NCI-H1436 (cell line): ENCODE measurements around the gene SYCN.

Experiments used
- DNase-seq: peaks from one replicate; lab custom pipeline; 2025; lab: John Stamatoyannopoulos, UW

SYCN gene

DNA sequence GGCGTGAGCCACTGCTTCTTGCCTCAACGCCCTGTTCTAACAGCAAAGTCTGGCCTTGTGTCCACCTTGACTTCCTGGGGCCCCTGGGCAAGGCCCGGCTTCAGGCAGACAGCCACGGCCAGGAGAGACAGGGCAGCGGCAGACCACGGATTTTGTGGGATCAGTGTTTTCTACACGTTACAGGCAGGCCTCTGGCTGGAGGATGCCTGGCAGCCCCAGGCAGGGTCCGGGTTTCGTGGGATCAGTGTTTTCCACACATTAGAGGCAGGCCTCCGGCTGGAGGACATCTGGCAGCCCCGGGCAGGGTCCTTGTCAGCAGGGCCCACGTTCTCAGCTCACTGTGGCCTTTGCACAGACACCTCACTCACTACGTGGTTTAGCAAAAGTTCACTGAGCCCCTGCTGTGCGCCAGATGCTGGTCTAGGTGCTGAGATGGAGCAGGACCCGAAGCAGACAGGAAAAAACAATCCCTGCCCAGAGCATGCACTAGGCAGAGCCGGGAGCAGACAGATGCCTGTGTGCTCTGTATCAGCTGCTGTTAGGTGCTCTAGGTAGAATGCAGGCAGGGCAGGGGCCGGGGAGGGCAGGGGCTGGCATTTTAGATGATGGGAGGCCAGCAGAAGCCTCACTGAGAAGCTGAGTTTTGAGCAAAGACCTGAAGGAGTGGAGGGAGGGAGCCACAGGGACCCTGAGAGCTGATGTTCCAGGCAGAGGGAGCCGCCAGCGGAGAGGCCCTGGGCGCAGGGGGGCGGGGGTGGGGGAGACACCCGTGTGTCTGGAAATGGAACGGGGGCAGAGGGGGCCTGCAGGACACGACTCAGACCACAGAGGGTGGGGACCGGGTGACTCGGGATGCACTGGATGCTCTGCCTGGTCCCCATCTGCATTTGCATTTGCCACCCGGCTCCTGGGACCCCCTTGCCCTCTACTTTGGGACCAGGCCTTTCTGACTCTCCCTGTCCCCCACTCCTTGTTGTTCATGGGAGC, 32.3 kb downstream of the SYCN start:
- no peak for DNase-seq

DNA sequence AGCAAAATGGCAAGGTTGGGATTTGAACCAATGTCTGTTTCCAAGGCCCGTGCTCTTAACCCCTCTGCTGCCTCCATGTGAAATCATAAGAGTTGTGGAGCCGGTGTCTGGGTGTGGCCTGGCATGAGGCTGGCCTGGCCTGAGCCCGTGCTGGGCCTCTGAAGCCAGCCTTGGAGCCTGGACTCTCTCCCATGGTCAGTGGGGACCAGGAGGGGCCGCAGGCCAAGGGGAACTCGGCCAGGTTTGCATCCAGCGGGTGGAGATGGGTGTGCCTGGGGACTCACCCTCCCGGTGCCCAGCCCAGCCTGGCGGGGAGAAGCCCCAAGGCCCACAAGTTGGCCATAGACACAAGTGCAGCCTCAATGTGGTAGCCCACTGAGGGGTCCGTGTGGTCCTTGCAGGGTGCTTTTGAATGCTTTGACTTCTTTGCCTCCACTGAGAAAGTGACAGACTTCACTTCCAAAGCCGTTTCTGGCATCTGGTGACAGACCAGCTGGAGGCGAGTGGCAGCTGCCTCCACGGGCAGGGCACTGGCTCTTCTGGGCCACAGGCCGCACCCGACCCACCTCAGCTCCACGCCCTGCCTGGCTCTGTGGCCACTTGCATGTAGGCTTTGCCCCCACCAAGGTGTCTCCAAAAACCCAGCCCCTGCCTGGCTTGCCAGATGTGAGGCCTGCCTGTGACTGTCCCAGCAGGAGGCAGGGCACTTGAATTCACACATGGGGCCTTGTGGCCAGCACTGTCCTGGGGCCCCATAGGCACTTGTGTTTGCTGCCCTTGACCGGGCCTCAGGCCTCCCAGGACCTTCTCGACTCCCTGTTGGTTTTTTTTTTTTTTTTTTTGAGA, 33.5 kb downstream of the SYCN start:
- no peak for DNase-seq

DNA sequence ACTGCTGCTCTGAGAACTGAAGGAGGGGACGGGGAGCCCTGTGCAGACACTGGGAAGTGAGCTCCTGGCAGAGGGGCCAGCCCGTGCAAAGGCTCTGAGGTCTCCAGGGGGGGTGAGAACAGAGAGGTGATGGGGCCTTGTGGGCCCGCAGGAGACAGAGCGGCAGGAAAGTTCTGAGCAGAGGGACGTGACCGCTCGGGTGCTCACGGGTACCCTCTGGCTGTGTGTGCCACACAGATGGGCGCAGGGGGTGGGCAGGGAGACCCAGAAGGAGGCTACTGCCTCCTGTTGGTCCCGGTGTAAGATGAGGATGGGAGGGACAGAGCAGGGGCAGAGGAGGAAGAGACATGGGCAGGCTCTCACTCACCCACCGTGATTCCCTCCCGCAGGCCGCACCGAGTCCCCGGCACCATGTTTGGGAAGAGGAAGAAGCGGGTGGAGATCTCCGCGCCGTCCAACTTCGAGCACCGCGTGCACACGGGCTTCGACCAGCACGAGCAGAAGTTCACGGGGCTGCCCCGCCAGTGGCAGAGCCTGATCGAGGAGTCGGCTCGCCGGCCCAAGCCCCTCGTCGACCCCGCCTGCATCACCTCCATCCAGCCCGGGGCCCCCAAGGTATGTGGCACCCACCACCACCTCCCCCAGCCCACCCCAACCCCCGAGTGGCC, 34.8 kb downstream of the SYCN start:
- DNase-seq: no peak

GRCh38 chr19:39168258-39169142, 35.6 kb downstream of the SYCN start:
- no peak for DNase-seq

DNA sequence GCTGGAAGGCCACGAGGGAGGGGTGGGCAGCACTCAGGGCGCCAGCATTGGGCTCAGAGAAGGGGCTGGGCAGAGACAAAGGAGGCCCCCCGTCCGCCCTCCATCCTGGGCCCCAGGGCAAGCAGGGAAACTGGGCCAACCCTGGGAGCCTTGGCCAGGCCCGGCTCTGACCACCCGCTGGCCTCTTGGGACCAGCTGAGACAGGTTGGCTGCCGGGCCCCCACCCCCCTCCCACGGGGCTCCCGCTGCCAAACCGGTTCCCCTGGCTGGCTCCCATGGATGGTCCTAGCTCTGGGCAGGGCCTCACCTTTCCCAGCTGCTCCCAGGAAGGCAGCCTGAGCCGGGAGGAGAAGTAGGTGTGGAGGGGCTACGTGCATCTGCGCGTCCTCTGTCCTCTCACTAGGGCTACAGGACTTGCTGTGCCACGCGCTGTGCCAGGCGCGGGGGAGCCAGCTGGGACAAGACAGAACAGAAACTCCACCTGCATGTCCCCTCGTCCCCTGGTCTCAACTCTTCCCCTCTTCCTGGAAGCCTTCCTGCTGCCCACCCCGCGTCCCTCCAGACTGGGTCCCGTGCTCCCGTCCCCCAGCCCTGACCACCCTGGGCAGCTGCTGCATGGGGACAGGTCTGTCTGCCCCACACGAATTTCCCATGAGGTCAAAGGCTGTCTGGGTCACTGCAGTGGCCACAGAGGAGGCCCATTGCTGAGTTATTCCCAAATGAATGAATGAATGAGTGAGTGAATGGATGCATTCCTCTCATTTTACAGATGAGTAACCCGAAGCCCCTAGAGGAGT, 36.4 kb downstream of the SYCN start:
- no peak for DNase-seq

DNA sequence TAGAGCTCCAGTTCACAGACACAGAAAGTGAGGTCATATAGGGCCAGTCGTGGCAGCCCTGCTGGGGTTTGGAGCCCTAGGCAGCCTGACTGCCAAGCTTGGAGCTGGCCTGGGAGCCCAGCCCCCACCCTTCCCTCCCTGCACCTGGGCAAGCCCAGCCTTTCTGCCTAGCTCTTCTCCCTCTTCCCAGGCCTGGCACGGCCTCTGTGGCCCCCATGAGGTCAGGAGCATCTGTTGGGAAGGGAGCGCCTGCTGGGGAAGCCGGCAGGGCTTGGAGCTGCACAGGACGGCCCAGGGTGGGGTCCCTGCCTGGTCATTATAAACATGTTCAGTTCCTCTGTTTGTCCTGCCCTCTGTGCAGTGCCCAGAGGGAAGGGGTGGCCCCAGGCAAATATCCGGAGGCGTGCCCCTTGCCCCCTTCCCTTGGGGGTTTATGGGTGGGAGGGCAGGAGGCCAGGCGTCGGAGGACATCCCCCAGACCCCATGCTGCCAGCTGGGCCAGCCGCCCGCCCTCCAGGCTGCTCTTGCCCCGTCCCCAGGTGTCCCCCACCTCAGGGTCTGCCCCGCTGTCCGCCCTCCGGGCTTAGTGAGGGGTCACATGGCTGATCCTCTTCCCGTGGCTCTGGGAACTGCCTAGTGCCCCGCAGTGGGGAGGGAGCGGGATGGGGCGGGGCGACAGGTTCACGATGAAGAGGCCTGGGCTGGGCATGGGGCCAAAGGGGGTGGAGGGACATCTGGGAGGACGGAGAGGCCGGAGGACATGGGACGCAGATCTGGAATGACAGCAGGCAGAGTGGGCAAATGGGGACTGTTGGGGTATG, 37.3 kb downstream of the SYCN start:
- no peak for DNase-seq

DNA sequence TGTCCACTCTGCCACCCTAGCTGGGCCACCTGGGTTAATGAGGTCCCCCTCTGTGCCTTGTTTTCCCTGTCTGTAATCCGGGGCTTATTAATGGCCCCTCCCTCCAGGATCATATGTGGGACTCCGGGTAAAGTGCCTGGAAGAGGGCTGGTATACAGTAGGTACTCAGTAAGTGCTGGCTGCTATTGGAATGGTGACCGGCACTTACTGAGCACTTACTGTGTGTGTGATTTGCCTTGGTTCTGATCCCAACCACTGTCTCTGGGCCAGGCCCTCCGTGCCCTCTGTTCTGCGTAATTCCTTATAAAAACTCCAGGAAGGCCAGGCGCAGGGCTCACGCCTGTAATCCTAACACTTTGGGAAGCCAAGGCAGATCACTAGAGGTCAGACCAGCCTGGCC, 38.2 kb downstream of the SYCN start:
- DNase-seq: no peak

DNA sequence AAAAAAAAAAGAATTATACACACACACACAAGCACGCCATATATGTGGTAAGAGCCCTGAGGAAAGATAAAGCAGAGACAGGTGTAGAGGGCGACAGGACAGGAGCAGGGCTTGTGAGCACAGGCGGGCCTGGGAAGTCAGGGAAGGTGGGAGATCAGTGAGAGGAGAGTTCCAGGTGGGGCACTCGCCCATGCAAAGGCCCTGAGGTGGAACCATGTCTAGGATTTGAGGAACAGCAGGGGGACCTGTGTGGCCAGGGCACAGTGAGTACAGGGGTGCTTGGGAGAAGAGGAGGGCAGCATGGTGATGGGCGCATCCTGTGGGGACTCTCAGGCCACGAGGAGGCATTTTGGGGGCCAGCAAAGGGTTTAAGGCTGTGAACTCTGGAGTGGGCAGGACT, 39.8 kb downstream of the SYCN start:
- no peak for DNase-seq

DNA sequence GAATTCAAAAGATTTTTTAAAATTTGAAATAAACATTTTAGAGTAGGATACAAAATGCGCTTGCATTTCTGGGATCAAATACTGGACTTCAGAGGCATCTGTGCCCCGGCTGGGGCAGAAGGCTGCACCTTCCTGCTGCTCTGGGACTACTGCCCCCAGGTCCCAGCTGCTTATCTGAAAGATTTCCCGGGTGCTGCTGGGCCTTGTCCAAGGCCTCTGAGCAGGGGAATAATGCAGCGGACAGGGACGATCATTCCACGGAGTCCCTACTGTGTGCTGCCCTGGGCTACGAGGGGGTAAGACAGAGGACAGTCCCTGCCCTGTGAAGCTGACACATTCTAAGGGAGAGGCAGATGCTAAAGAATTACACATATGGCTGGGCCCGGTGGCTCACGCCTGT, 40.4 kb downstream of the SYCN start:
- DNase-seq: no peak

DNA sequence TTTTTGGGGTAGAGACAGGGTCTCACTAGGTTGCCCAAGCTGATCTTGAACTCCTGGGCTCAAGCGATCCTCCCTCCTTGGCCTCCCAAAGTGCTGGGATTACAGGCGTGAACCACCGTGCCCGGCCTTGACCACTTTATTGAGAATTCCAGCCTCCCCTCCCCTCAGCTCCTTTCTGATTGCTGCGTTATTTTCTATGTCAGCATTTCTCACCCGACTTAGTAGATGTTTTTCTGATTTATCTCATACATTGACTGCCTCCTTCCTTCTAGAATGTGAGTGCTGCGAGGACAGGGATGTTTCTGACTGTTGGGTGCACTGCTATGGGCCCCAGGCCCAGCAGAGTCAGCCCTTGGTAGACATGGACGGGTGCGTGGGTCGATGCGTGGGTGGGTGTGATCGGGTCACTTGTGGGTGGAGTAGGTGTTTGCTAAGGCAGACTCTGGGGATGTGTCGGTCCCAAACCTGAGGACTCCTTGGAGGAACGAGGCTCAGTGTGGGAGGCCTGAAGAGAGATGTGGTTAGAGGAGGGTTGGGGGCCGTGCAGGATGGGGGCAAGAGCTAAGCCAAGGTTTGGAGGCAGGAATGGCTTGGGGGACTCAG, 41.5 kb downstream of the SYCN start:
- DNase-seq: no peak

GRCh38 chr19:39160889-39161672, 43.0 kb downstream of the SYCN start:
- DNase-seq: no peak

- no peak for DNase-seq
These were observed 43.6 kb downstream of the SYCN start for GRCh38 chr19:39160523-39160861.

GRCh38 chr19:39158646-39159260, 45.3 kb downstream of the SYCN start:
- no peak for DNase-seq

DNA sequence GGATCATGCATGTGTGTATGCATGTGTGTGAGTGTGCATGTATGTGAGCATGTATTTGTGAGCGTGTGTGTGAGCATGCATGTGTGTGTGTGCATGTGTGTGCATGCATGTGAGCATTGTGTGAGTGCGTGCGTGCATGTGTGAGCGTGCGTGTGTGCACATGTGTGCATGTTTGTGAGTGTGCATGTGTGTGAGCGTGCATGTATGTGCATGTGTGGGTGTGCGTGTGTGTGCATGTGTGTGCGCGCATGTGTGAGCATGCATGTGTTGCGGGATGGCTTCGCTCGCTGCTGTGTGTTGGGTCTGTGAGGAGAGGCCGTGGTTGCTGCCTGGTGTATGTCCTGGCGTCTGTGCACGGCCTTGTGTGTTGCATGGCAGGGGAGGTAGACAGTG, 46.1 kb downstream of the SYCN start:
- no peak for DNase-seq

GRCh38 chr19:39157275-39157996, 46.6 kb downstream of the SYCN start:
- DNase-seq: no peak

- no peak for DNase-seq
These were observed 47.5 kb downstream of the SYCN start for GRCh38 chr19:39156326-39157230.
